ENCODE measurements around the gene NKD1.

NKD1 gene

GRCh38 chr16:50659806-50660205, 111.6 kb downstream of the NKD1 start:
- no peak for DNase-seq

GRCh38 chr16:50662306-50662940, 114.2 kb downstream of the NKD1 start:
- DNase-seq: no peak

- DNase-seq: no peak
Measured at GRCh38 chr16:50664270-50664669, 116.1 kb downstream of the NKD1 start.

GRCh38 chr16:50665128-50665878, 117.1 kb downstream of the NKD1 start:
- DNase-seq: peak; percentile 84

GRCh38 chr16:50666658-50667496, 118.7 kb downstream of the NKD1 start:
- DNase-seq: peak; percentile 28

- DNase-seq: no peak
Measured at GRCh38 chr16:50667497-50668367, 119.5 kb downstream of the NKD1 start.

- DNase-seq: no peak
Measured at GRCh38 chr16:50668368-50669008, 120.3 kb downstream of the NKD1 start.

- DNase-seq: no peak
Measured at GRCh38 chr16:50669741-50670140, 121.5 kb downstream of the NKD1 start.

GRCh38 chr16:50670476-50670875, 122.3 kb downstream of the NKD1 start:
- DNase-seq: no peak

GRCh38 chr16:50671644-50672260, 123.6 kb downstream of the NKD1 start:
- peak; percentile 54 for DNase-seq

GRCh38 chr16:50673496-50674275, 125.5 kb downstream of the NKD1 start:
- no peak for DNase-seq

GRCh38 chr16:50674831-50675230, 126.6 kb downstream of the NKD1 start:
- DNase-seq: no peak

- DNase-seq: no peak
Measured at GRCh38 chr16:50675686-50676610, 127.8 kb downstream of the NKD1 start.

GRCh38 chr16:50676684-50677225, 128.6 kb downstream of the NKD1 start:
- DNase-seq: no peak

GRCh38 chr16:50677351-50677750, 129.2 kb downstream of the NKD1 start:
- DNase-seq: no peak

GRCh38 chr16:50678531-50678930, 130.3 kb downstream of the NKD1 start:
- DNase-seq: no peak

GRCh38 chr16:50679266-50679665, 131.1 kb downstream of the NKD1 start:
- no peak for DNase-seq

GRCh38 chr16:50679676-50680555, 131.7 kb downstream of the NKD1 start:
- no peak for DNase-seq
